IMR-90 (cell line): Measurements from ENCODE around the gene CEP128. TPM values are rescaled to one million over a fixed set of nuclear protein-coding genes. Genes with fewer than 3 reads are reported as not detected.
A peak's percentile ranks its signal among the peaks of the same experiment; 100 is the strongest.

Experiments
- ATAC-seq: fragments of 200-7000 bp; cut with Tn5 transposase; 2 replicates; pipeline ENCODE4 v1.9.1; 2020; ENCODE audit warnings: low read depth, mild to moderate bottlenecking, moderate library complexity
- BruUV-seq: library from RNA; stranded (reverse); fragments of 400-500 nt; replicated peaks from 2 replicates; lab custom pipeline; 2021; lab: Mats Ljungman, UMichigan
- CTCF ChIA-PET: fragments of 300-600 bp; formaldehyde crosslinking; extraction: SDS; loops from one replicate; lab custom pipeline; 2021; ENCODE audit warnings: antibody characterized with exemption; lab: Yijun Ruan, JAX
- POLR2A ChIA-PET: fragments of 300-600 bp; sonication (Branson Sonifier 250); formaldehyde crosslinking; loops from one replicate; lab custom pipeline; 2022; ENCODE audit warnings: antibody characterized with exemption; ENCODE audit not compliant: unreplicated experiment; lab: Charles Lee
- DNase-seq: peaks from one replicate; pipeline ENCODE4 v3.0.0; 2013
- H2AFZ ChIP-seq: replicated peaks from 2 replicates; pipeline ENCODE3; 2013; ENCODE audit warnings: low read length, mild to moderate bottlenecking; ENCODE audit not compliant: poor library complexity
- H2AK5ac ChIP-seq: 2 replicates; pipeline ENCODE4 v1.6.1; 2013; ENCODE audit warnings: low read depth, low read length, inconsistent platforms
- H2AK9ac ChIP-seq: replicated peaks from 2 replicates; pipeline ENCODE3; 2013; ENCODE audit warnings: mild to moderate bottlenecking, low read depth, low read length, moderate library complexity; ENCODE audit not compliant: poor library complexity
- H2BK120ac ChIP-seq: 2 replicates; pipeline ENCODE4 v1.6.1; 2013; ENCODE audit warnings: low read depth, low read length, inconsistent platforms
- H2BK15ac ChIP-seq: 3 replicates; pipeline ENCODE4 v1.6.1; 2013; ENCODE audit warnings: low read depth, low read length, inconsistent platforms
- H2BK20ac ChIP-seq: 2 replicates; pipeline ENCODE4 v1.6.1; 2013; ENCODE audit warnings: low read depth, mild to moderate bottlenecking, inconsistent platforms, low read length, moderate library complexity
- H2BK5ac ChIP-seq: 2 replicates; pipeline ENCODE4 v1.6.1; 2013; ENCODE audit warnings: mild to moderate bottlenecking, low read depth, low read length, inconsistent platforms; ENCODE audit not compliant: poor library complexity, severe bottlenecking
- H3K14ac ChIP-seq: replicated peaks from 2 replicates; pipeline ENCODE4 v1.6.1; 2013; ENCODE audit warnings: low read depth, low read length, inconsistent platforms
- H3K18ac ChIP-seq: 2 replicates; pipeline ENCODE4 v1.6.1; 2013; ENCODE audit warnings: low read depth, low read length, control low read depth
- H3K23ac ChIP-seq: 2 replicates; pipeline ENCODE4 v1.6.1; 2013; ENCODE audit warnings: low read depth, low read length, inconsistent platforms
- H3K27ac ChIP-seq: 2 replicates; pipeline ENCODE4 v1.5.1; 2013; ENCODE audit warnings: mild to moderate bottlenecking, control low read depth, low read length; ENCODE audit not compliant: insufficient read depth
- H3K27me3 ChIP-seq: 2 replicates; pipeline ENCODE4 v1.6.1; 2013; ENCODE audit warnings: low read length; ENCODE audit not compliant: control insufficient read depth, insufficient read depth
- H3K36me3 ChIP-seq: 2 replicates; pipeline ENCODE4 v1.6.1; 2013; ENCODE audit warnings: low read length, mixed read lengths; ENCODE audit not compliant: control insufficient read depth, insufficient read depth
- H3K4ac ChIP-seq: 2 replicates; pipeline ENCODE4 v1.6.1; 2013; ENCODE audit warnings: low read depth, low read length, inconsistent platforms
- H3K4me1 ChIP-seq: 2 replicates; pipeline ENCODE4 v1.6.1; 2013; ENCODE audit warnings: low read length, mixed read lengths; ENCODE audit not compliant: control insufficient read depth, insufficient read depth
- H3K4me2 ChIP-seq: 2 replicates; pipeline ENCODE4 v1.6.1; 2013; ENCODE audit warnings: low read depth, mild to moderate bottlenecking, control low read depth, low read length, moderate library complexity
- H3K4me3 ChIP-seq: 2 replicates; pipeline ENCODE4 v1.5.1; 2013; ENCODE audit warnings: low read depth, mild to moderate bottlenecking, control low read depth, low read length, moderate library complexity; ENCODE audit not compliant: insufficient read depth
- H3K56ac ChIP-seq: 2 replicates; pipeline ENCODE4 v1.6.1; 2013; ENCODE audit warnings: low read length, inconsistent platforms; ENCODE audit not compliant: insufficient read depth; ENCODE audit errors: extremely low read depth
- H3K79me1 ChIP-seq, 2 experiments: 2 replicates each; pipeline ENCODE4 v1.6.1; 2013; ENCODE audit warnings: low read length in 2 of 2, inconsistent platforms in 1 of 2, low read depth in 1 of 2
- H3K9ac ChIP-seq: 2 replicates; pipeline ENCODE4 v1.6.1; 2013; ENCODE audit warnings: low read depth, low read length, control low read depth
- H3K9me1 ChIP-seq: 2 replicates; pipeline ENCODE4 v1.6.1; 2013; ENCODE audit warnings: low read length, inconsistent platforms; ENCODE audit not compliant: insufficient read depth
- H3K9me3 ChIP-seq: 2 replicates; pipeline ENCODE4 v1.6.1; 2013; ENCODE audit warnings: low read length; ENCODE audit not compliant: control insufficient read depth, insufficient read depth
- H4K20me1 ChIP-seq: 2 replicates; pipeline ENCODE4 v1.6.1; 2013; ENCODE audit warnings: low read length, inconsistent platforms; ENCODE audit not compliant: insufficient read depth
- H4K5ac ChIP-seq: 2 replicates; pipeline ENCODE4 v1.6.1; 2013; ENCODE audit warnings: mild to moderate bottlenecking, low read depth, low read length, control low read depth
- H4K8ac ChIP-seq, 2 experiments: 2 replicates each; pipeline ENCODE4 v1.6.1; 2013; ENCODE audit warnings: low read depth in 2 of 2, low read length in 2 of 2, control low read depth in 1 of 2, inconsistent platforms in 1 of 2
- H4K91ac ChIP-seq: 2 replicates; pipeline ENCODE4 v1.6.1; 2013; ENCODE audit warnings: low read depth, low read length, inconsistent platforms; ENCODE audit not compliant: insufficient read depth
- BHLHE40 ChIP-seq: fragments of 150-350 bp; IDR thresholded peaks from 2 replicates; pipeline ENCODE4 v1.6.1; 2016; ENCODE audit warnings: mild to moderate bottlenecking, low read depth, low read length
- CHD1 ChIP-seq: IDR thresholded peaks from 2 replicates; pipeline ENCODE4 v1.6.1; 2012; ENCODE audit warnings: low read depth, low read length, improper control_type of control experiment
- CTCF ChIP-seq: conservative IDR thresholded peaks from 2 replicates; pipeline ENCODE4 v1.5.1; 2012; ENCODE audit warnings: mild to moderate bottlenecking, low read depth, low read length, improper control_type of control experiment
- ELK1 ChIP-seq: fragments of 150-350 bp; IDR thresholded peaks from 2 replicates; pipeline ENCODE4 v1.6.1; 2016; ENCODE audit warnings: low read depth, mild to moderate bottlenecking, low read length, moderate library complexity, borderline replicate concordance
- FOS ChIP-seq: fragments of 150-350 bp; IDR thresholded peaks from 2 replicates; pipeline ENCODE4 v1.6.1; 2016; ENCODE audit warnings: low read depth, low read length
- MAFK ChIP-seq: IDR thresholded peaks from 2 replicates; pipeline ENCODE4 v1.6.1; 2012; ENCODE audit warnings: low read depth, low read length, improper control_type of control experiment
- MAZ ChIP-seq: IDR thresholded peaks from 2 replicates; pipeline ENCODE4 v1.6.1; 2012; ENCODE audit warnings: low read depth, mild to moderate bottlenecking, low read length, improper control_type of control experiment, moderate library complexity, borderline replicate concordance
- MXI1 ChIP-seq: IDR thresholded peaks from 2 replicates; pipeline ENCODE4 v1.6.1; 2012; ENCODE audit warnings: low read depth, mild to moderate bottlenecking, low read length, moderate library complexity, borderline replicate concordance
- POLR2A ChIP-seq: IDR thresholded peaks from 2 replicates; pipeline ENCODE4 v1.6.1; 2012; ENCODE audit warnings: mild to moderate bottlenecking, low read depth, low read length
- RAD21 ChIP-seq: IDR thresholded peaks from 2 replicates; pipeline ENCODE4 v1.6.1; 2012; ENCODE audit warnings: low read length, improper control_type of control experiment
- RCOR1 ChIP-seq: IDR thresholded peaks from 2 replicates; pipeline ENCODE4 v1.6.1; 2012; ENCODE audit warnings: mild to moderate bottlenecking, low read length, improper control_type of control experiment; ENCODE audit not compliant: insufficient replicate concordance
- RFX5 ChIP-seq: IDR thresholded peaks from 2 replicates; pipeline ENCODE4 v1.8.0; 2012; ENCODE audit warnings: low read depth, mild to moderate bottlenecking, low read length, moderate library complexity
- USF2 ChIP-seq: fragments of 150-350 bp; IDR thresholded peaks from 2 replicates; pipeline ENCODE4 v1.6.1; 2017; ENCODE audit warnings: mild to moderate bottlenecking, antibody characterized with exemption, low read length, low read depth
- WGBS, 2 experiments: methylation state at CpG; one replicate each; pipeline versions ENCODE4 v1.1.5 to v1.1.7; 2013; ENCODE audit warnings: missing lambda C conversion rate in 2 of 2; ENCODE audit not compliant: insufficient read length in 1 of 2; ENCODE audit errors: extremely low coverage in 2 of 2; 5-methylcytosine and 5-hydroxymethylcytosine counted together
- dilution Hi-C: fragments of 300-500 bp; cut with HindIII; formaldehyde crosslinking; loops from one replicate; pipeline ENCODE4 v1.14.3; 2018; ENCODE audit warnings: low sequenced_read_pairs; ENCODE audit not compliant: unreplicated experiment
- in situ Hi-C: fragments of 300-500 bp; cut with MboI; formaldehyde crosslinking; loops from 3 replicates; pipeline ENCODE4 v1.14.3; 2019; ENCODE audit warnings: low sequenced_read_pairs, inconsistent platforms, mixed read lengths
- intact Hi-C: fragments of 100-400 bp; cut with micrococcal nuclease; formaldehyde crosslinking; loops from 2 replicates; pipeline ENCODE4 v1.10.0; 2022
- polyA plus RNA-seq, 3 experiments: library from polyadenylated mRNA; depleted of rRNA; stranded (reverse); fragments of >200 nt; gene quantifications; 2 replicates each; pipeline ENCODE4 v1.2.3, GENCODE V29; 2012; ENCODE audit warnings: low replicate concordance in 1 of 3
- total RNA-seq: library from RNA; depleted of rRNA; stranded (reverse); fragments of >200 nt; gene quantifications from 2 replicates; pipeline ENCODE4 v1.2.3, GENCODE V29; 2012

Gene CEP128
- total and polyA plus RNA-seq, 2 of the 4 experiments (the other 2 are of a cell fraction), result 1.9 to 5.7 TPM

GRCh38 chr14:80955416-80955941 lies 13.9 kb upstream of the CEP128 start, which contains the start of gene TSHR:
Gene TSHR (plus strand): TSS chr14:80955621. CDS start chr14:80955681, 60 bp downstream.
- Histone ChIP-seq H3K56ac (no peak within 1 kb of the TSS), H3K79me1 (no peaks in the 10 kb centered on the region), H3K9ac (no peak within 1 kb of the TSS), H3K27me3 (peaks cover 23% of the 10 kb centered on the region), H3K4me3 (peak within 1 kb of the TSS; percentile 72), H3K4me1 (no peaks in the 10 kb centered on the region), H3K18ac (no peak within 1 kb of the TSS), H3K9me3 (no peaks in the 10 kb centered on the region), H4K91ac (no peak within 1 kb of the TSS), H2BK5ac (no peak within 1 kb of the TSS), H2AFZ (peak within 1 kb of the TSS; percentile 96), H3K4me2 (peak within 1 kb of the TSS; percentile 97), H3K14ac (no peak within 1 kb of the TSS), H3K9me1 (no peaks in the 10 kb centered on the region), H3K27ac (no peak within 1 kb of the TSS), H2AK9ac (peak within 1 kb of the TSS; percentile 62), H3K36me3 (no peaks in the 10 kb centered on the region), H4K5ac (no peak within 1 kb of the TSS), H2BK15ac (no peak within 1 kb of the TSS), H2BK120ac (no peak within 1 kb of the TSS), H3K23ac (no peak within 1 kb of the TSS; the same call in 1 of the 2 replicates), H4K20me1 (no peaks in the 10 kb centered on the region), H4K8ac (no peak within 1 kb of the TSS), H3K4ac (no peak within 1 kb of the TSS), H2AK5ac (no peak within 1 kb of the TSS), H2BK20ac (no peak within 1 kb of the TSS)
- no TSS peak for BruUV-seq
- ChIA-PET CTCF (interaction anchor here (0.7 to 3.5 kb wide), 5 partner anchors 9 to 215 kb away, joined by 3 to 17 read pairs (median 5); no protein-coding TSS in a partner anchor), POLR2A (no interaction called here)
- DNase-seq (no peak), ATAC-seq (peak; percentile 25)
- in situ Hi-C loops (no loop called here), intact Hi-C loops (no loop called here), dilution Hi-C loops (no loop called here)
- no peak for TF ChIP-seq ELK1
- TF ChIP-seq MXI1, result no peak
- no peak for TF ChIP-seq MAZ
- no peak for TF ChIP-seq BHLHE40
- no peak for TF ChIP-seq RFX5
- no peak for TF ChIP-seq MAFK
- TF ChIP-seq FOS, result no peak
- no peak for TF ChIP-seq CTCF
- TF ChIP-seq CHD1, result no peak
- no peak for TF ChIP-seq RCOR1
- TF ChIP-seq USF2, result no peak
- TF ChIP-seq RAD21, result no peak
- TF ChIP-seq POLR2A, result no peak
- no CpG with 5 or more reads among the region's 21 CpGs for WGBS, 2 experiments
